Fibroblast of lung (primary cell): Measurements from ENCODE around the gene NBPF10.
"Not testable (repeated sequence)": the region's sequence is repeated elsewhere in the genome, so short reads cannot be mapped to it uniquely, and the experiment has no call there.

Experiments used
- CTCF ChIP-seq, 2 donors: IDR thresholded peaks in 1 of 2; conservative IDR thresholded peaks in 1 of 2; 1 replicate in 1 of 2; 2 replicates in 1 of 2; pipeline ENCODE4 v1.5.1; 2011 to 2012; ENCODE audit warnings: low read length in 2 of 2, control low read depth in 1 of 2, inconsistent platforms in 1 of 2, low read depth in 1 of 2, mild to moderate bottlenecking in 1 of 2
- EZH2 ChIP-seq: IDR thresholded peaks from 2 replicates; pipeline ENCODE4 v1.5.1; 2012; ENCODE audit warnings: low read length, control low read depth, mild to moderate bottlenecking; ENCODE audit errors: missing control alignments

DNA sequence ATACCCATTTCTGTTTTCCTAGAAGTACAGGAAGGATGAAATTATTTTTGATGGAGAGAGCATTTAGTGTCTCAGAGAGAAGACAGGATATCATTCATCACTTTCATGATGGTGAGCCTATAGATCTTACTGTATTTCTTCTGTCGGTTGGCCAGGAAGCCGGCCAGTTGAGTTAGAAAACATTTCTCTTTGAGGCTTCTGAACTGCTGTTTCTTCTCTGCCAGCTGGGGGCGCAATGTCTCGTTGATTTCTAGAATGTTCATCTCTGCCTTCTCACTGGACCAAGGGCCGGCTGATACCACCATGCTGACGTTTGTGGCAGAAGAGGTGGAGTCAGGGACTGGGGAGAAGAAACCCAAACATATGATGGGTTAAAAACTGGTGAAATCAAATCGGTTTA is at the start of gene NBPF10:
- TF ChIP-seq CTCF (conservative IDR thresholded peaks at IDR 0.05 in 1 of 2, IDR thresholded peaks at IDR 0.05 in 1 of 2; ENCODE audit: low read depth in 1 of 2, low read length in 2 of 2); EZH2: not testable (repeated sequence)
